Panc1 (cell line): ENCODE data around the gene GGT5.

Source experiments
- CTCF ChIP-seq: fragments of 450-650 bp; IDR thresholded peaks from 2 replicates; pipeline ENCODE4 v1.5.1; 2017; ENCODE audit warnings: mild to moderate bottlenecking
- POLR2AphosphoS5 ChIP-seq: IDR thresholded peaks from 2 replicates; pipeline ENCODE4 v1.6.1; 2012; ENCODE audit warnings: mild to moderate bottlenecking, low read depth, low read length, moderate library complexity

GRCh38 chr22:24181088-24181995, 63.5 kb downstream of the GGT5 start, which contains the start of gene SUSD2:
- TF ChIP-seq CTCF, result no peak
- TF ChIP-seq POLR2AphosphoS5, result no peak
